AG04450 (cell line): ENCODE measurements around the gene KCNIP4. TPM values are rescaled to one million over a fixed set of nuclear protein-coding genes. Genes with fewer than 3 reads are reported as not detected.

ENCODE experiments used
- CTCF ChIA-PET: fragments of 300-600, 350-600 bp; formaldehyde crosslinking; extraction: SDS; loops from one replicate; lab custom pipeline; 2022; ENCODE audit warnings: antibody characterized with exemption, inconsistent platforms; lab: Charles Lee
- POLR2A ChIA-PET: fragments of 350-600 bp; formaldehyde crosslinking; extraction: SDS; loops from one replicate; lab custom pipeline; 2021; ENCODE audit warnings: antibody characterized with exemption, inconsistent platforms; lab: Yijun Ruan, JAX
- DNase-seq: peaks from one replicate; pipeline ENCODE4 v3.0.0-alpha.2; 2011; ENCODE audit warnings: low read depth, low spot score
- H3K27ac ChIP-seq: one replicate; pipeline ENCODE4 v1.5.1; 2012; ENCODE audit warnings: low read depth, low read length, control low read depth
- H3K27me3 ChIP-seq: one replicate; pipeline ENCODE4 v1.6.0; 2012; ENCODE audit warnings: low read length; ENCODE audit not compliant: control insufficient read depth, insufficient read depth
- H3K4me3 ChIP-seq: 2 replicates; pipeline ENCODE4 v1.5.1; 2011; ENCODE audit warnings: mild to moderate bottlenecking, low read depth, low read length, control low read depth
- H3K9me3 ChIP-seq: 2 replicates; pipeline ENCODE4 v1.5.1; 2012; ENCODE audit warnings: low read length; ENCODE audit not compliant: control insufficient read depth, insufficient read depth
- polyA plus RNA-seq: library from polyadenylated mRNA; depleted of rRNA; stranded (reverse); fragments of >200 nt; gene quantifications from 2 replicates; pipeline ENCODE4 v1.2.3, GENCODE V29; 2011
- TF ChIP-seq, protein P1 (sequence below): IDR thresholded peaks from 2 replicates; pipeline ENCODE4 v1.5.1; 2011; ENCODE audit warnings: low read depth, low read length, control low read depth, inconsistent platforms

Gene KCNIP4
- polyA plus RNA-seq, 1 experiment: not detected

DNA sequence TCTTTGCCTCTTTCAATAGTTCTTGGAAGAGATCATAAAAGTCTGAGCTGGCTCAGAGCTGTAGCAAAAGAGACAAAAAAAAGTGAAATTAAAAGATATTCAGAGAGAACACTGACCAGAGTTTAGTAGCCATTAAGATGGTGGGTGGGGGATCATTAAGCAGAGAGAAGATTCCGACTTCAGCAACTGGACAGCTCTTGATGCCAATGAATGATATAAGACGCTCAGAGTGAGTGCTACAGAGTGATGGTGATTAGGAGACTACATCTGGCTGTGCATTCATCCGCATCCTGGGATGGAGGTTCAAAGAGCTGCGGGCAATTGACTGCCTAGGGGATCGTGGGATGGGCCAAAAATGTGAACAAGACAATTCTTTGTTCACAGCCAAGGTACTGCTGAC lies 1069.8 kb downstream of the KCNIP4 start:
- ChIA-PET POLR2A (no interaction called here), CTCF (interaction anchor here (0.5 kb wide), 1 partner anchor 155 kb away, joined by 4 read pairs; no protein-coding TSS in a partner anchor)
- Histone ChIP-seq H3K27ac (no peak overlapping the region), H3K27me3 (no peaks in the 10 kb centered on the region), H3K4me3 (no peak overlapping the region), H3K9me3 (no peaks in the 10 kb centered on the region)
- TF ChIP-seq, protein P1, sequence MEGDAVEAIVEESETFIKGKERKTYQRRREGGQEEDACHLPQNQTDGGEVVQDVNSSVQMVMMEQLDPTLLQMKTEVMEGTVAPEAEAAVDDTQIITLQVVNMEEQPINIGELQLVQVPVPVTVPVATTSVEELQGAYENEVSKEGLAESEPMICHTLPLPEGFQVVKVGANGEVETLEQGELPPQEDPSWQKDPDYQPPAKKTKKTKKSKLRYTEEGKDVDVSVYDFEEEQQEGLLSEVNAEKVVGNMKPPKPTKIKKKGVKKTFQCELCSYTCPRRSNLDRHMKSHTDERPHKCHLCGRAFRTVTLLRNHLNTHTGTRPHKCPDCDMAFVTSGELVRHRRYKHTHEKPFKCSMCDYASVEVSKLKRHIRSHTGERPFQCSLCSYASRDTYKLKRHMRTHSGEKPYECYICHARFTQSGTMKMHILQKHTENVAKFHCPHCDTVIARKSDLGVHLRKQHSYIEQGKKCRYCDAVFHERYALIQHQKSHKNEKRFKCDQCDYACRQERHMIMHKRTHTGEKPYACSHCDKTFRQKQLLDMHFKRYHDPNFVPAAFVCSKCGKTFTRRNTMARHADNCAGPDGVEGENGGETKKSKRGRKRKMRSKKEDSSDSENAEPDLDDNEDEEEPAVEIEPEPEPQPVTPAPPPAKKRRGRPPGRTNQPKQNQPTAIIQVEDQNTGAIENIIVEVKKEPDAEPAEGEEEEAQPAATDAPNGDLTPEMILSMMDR: no peak
- no peak for DNase-seq

DNA sequence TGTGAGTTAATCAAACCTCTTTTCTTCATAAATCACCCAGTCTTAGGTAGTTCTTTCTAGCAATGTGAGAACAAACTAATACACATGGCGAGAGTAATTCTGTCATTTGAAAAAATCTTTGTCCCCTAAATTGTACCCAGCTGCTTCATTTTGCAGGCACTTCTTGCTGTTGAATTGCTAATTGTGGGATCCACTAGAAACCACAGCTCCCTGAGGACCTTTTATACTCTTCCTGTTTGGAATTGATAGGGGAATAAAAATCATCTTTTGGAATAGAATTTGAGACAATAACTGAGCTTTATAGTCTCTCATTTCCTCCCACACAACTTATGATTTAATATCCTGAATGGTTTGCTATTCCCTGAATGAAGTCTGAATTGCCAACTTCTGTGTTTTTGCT lies 1078.1 kb downstream of the KCNIP4 start:
- POLR2A ChIA-PET: no interaction called here
- Histone ChIP-seq H3K27me3 (no peaks in the 10 kb centered on the region), H3K9me3 (no peaks in the 10 kb centered on the region), H3K4me3 (no peak overlapping the region), H3K27ac (no peak overlapping the region)
- DNase-seq: no peak
- TF ChIP-seq, protein P1: no peak
- CTCF ChIA-PET: no interaction called here

DNA sequence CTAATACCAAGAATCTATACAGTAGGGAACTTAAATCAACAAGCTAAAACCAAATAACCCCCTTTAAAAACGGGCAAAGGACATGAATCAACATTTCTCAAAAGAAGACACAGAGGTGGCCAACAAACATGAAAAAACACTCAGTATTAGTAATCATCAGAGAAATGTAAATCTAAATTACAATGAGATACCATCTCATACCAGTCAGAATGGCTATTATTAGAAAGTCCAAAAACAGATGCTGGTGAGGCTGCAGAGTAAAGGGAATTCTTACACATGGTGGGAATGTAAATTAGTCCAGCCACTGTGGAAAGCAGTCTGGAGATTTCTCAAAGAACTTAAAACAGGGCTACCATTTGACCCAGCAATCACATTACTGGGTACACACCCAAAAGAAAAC lies 1080.5 kb downstream of the KCNIP4 start:
- no peak overlapping the region for H3K27ac ChIP-seq
- DNase-seq: no peak
- TF ChIP-seq, protein P1: no peak
- H3K27me3 ChIP-seq: no peaks in the 10 kb centered on the region
- H3K9me3 ChIP-seq: no peaks in the 10 kb centered on the region
- POLR2A ChIA-PET: no interaction called here
- CTCF ChIA-PET: no interaction called here
- H3K4me3 ChIP-seq: no peak overlapping the region

DNA sequence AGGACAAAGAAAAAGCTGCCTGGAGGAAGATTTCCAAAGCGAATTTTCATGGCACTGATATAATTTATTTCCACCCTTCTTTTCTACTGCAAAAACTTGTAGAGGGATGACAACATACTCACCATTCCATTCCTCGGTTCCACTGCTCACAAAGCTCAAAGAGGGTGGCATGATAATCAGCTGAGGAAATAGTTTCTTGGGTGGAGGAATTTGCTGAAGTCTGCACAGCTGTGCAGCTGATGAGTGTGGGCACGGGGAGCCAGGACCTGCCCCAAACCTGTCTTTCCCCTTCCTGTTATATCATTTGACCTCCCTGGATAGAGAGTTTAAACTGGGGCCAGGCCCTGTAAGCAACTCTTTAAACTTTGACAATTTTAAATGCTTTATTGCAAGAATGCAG lies 1087.7 kb downstream of the KCNIP4 start:
- CTCF ChIA-PET: no interaction called here
- TF ChIP-seq, protein P1: no peak
- no peak for DNase-seq

DNA sequence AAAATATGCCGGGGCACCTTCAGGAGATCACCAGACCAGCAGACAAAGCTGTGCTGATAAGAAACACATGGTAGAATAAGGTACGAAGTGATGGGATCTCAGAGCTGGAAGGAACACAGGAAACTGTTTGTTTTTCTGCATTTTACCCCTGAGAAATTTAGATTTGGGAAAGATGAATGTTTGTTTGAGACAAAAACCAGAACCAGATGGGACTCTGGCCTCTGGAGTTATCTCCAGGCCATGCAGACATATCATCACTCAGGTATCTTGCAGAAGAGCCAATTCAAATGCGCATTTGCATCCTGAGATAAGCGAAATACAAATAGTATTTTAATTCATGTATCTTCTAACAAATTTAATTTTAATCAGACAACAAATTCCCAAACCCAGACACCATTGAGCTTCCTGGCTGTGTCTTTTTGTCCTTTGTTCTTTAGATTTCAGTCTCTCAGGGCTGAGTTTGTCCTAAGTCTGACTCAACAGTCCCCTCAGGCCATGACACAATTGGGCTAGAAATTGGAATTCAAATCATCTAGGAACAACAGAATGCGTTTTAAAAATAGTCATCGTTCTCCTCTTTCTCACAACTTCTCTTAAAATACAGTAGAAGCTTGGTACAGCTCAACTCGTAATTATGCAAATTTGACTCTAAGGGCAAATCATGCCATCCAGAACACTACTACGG lies 1089.3 kb downstream of the KCNIP4 start:
- ChIA-PET CTCF (interaction anchor here (0.9 kb wide), 1 partner anchor 86 kb away, joined by 4 read pairs; no protein-coding TSS in a partner anchor), POLR2A (no interaction called here)
- DNase-seq: no peak

More for the DNA sequence above, 1087.7 kb downstream of the KCNIP4 start:
- Histone ChIP-seq H3K4me3 (no peak overlapping the region), H3K27me3 (no peaks in the 10 kb centered on the region), H3K9me3 (no peaks in the 10 kb centered on the region), H3K27ac (no peak overlapping the region)
- POLR2A ChIA-PET: interaction anchor here (0.5 kb wide), 1 partner anchor 59 kb away, joined by 3 read pairs; no protein-coding TSS in a partner anchor

More for the DNA sequence above, 1089.3 kb downstream of the KCNIP4 start:
- Histone ChIP-seq H3K27me3 (no peaks in the 10 kb centered on the region), H3K9me3 (no peaks in the 10 kb centered on the region), H3K4me3 (no peak overlapping the region), H3K27ac (no peak overlapping the region)
- TF ChIP-seq, protein P1: no peak
